Measurements from ENCODE around the gene ADSS1.

The ADSS1 gene

GRCh38 chr14:104785708-104786080 is 61.7 kb downstream of the ADSS1 start:
- Histone ChIP-seq H3K36me3 (ENCODE audit: insufficient read depth, low read length) (peaks cover 11% of the 10 kb centered on the region; the same call in 1 of the 2 replicates), H4K20me1 (ENCODE audit: insufficient read depth, low read length) (no peaks in the 10 kb centered on the region), H3F3A (ENCODE audit: insufficient read depth, low read length) (no peaks in the 10 kb centered on the region), H3K9me3 (ENCODE audit: low read length) (no peaks in the 10 kb centered on the region), H3K4me1 (ENCODE audit: insufficient read depth, low read length, severe bottlenecking) (no peaks in the 10 kb centered on the region), H3K9ac (ENCODE audit: low read length) (no peak overlapping the region), H2AFZ (ENCODE audit: low read length) (no peak overlapping the region), H3K27ac (ENCODE audit: low read depth, low read length, poor library complexity, severe bottlenecking) (no peak overlapping the region), H3K79me2 (ENCODE audit: insufficient read depth, low read length) (no peaks in the 10 kb centered on the region), H3K4me2 (ENCODE audit: low read length) (no peak overlapping the region), H3K9me2 (ENCODE audit: low read depth, low read length) (no peaks in the 10 kb centered on the region), H3K4me3 (ENCODE audit: low read depth, low read length, poor library complexity, severe bottlenecking) (no peak overlapping the region), H3K27me3 (ENCODE audit: insufficient read depth, low read length) (no peaks in the 10 kb centered on the region)
- TF ChIP-seq EZH2 (IDR thresholded peaks at IDR 0.05; ENCODE audit: borderline replicate concordance, low read length) = no peak
- TF ChIP-seq CTCF (IDR thresholded peaks at IDR 0.05; ENCODE audit: low read length) = no peak

GRCh38 chr14:104786091-104786586 is 62.1 kb downstream of the ADSS1 start:
- Histone ChIP-seq H3K4me1 (ENCODE audit: insufficient read depth, low read length, severe bottlenecking) (no peaks in the 10 kb centered on the region), H3K36me3 (ENCODE audit: insufficient read depth, low read length) (peaks cover 15% of the 10 kb centered on the region; the same call in 1 of the 2 replicates), H3K9ac (ENCODE audit: low read length) (no peak overlapping the region), H3K9me2 (ENCODE audit: low read depth, low read length) (no peaks in the 10 kb centered on the region), H4K20me1 (ENCODE audit: insufficient read depth, low read length) (no peaks in the 10 kb centered on the region), H3F3A (ENCODE audit: insufficient read depth, low read length) (no peaks in the 10 kb centered on the region), H3K27me3 (ENCODE audit: insufficient read depth, low read length) (no peaks in the 10 kb centered on the region), H3K4me2 (ENCODE audit: low read length) (no peak overlapping the region), H3K9me3 (ENCODE audit: low read length) (no peaks in the 10 kb centered on the region), H3K79me2 (ENCODE audit: insufficient read depth, low read length) (no peaks in the 10 kb centered on the region), H3K4me3 (ENCODE audit: low read depth, low read length, poor library complexity, severe bottlenecking) (no peak overlapping the region), H3K27ac (ENCODE audit: low read depth, low read length, poor library complexity, severe bottlenecking) (no peak overlapping the region), H2AFZ (ENCODE audit: low read length) (no peak overlapping the region)
- TF ChIP-seq CTCF (IDR thresholded peaks at IDR 0.05; ENCODE audit: low read length) = no peak
- no peak for TF ChIP-seq EZH2 (IDR thresholded peaks at IDR 0.05; ENCODE audit: borderline replicate concordance, low read length)

DNA sequence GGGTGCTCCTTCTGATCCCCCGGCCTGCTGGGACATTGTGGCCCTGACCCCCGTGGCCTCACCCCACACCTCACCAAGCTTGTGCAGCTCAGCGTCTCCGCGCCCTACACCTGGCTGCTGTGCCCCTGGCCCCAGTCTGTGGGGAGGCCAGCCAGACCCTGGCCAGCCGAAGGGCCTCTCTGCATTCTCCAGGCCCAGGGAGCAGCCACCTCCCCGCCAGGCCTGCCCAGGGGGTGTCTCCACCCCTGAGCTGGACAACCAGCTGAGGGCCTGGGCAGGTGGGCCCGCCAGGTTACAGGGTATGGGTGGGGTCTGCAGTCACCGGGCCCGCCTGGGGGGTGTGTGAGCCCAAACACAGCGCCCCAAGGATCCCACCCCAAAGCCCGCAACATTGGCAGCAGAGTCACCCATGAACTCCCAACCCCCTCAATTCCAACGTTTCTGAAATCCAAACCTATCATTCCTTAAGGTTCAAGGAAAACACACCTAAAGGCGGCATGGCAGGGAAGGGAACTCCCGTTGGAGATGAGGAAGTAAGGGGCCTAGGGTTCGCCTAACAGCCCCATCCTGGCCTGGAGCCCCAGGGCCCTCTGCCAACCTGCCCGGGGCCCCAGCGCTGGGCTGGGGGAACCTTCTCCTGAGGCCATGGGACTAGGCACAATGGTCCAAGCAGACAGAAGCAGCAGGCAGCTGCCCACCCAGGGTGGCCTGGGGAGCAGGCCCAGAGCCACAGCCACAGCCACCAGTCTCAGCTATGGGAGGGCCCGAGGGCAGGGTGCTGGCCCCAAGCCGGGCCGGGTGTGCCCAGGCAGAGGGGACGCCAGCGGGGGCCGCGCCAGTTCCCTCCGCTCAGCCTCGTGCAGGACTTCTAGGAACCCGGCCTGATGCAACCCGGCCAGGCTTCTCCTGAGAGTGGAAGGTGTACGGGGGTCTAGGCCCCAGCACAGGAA is 63.0 kb downstream of the ADSS1 start:
- H3K4me1 ChIP-seq (ENCODE audit: insufficient read depth, low read length, severe bottlenecking) = no peaks in the 10 kb centered on the region
- H3F3A ChIP-seq (ENCODE audit: insufficient read depth, low read length) = no peaks in the 10 kb centered on the region
- H3K27me3 ChIP-seq (ENCODE audit: insufficient read depth, low read length) = no peaks in the 10 kb centered on the region
- no peaks in the 10 kb centered on the region for H3K79me2 ChIP-seq (ENCODE audit: insufficient read depth, low read length)
- no peak overlapping the region for H3K9ac ChIP-seq (ENCODE audit: low read length)
- H4K20me1 ChIP-seq (ENCODE audit: insufficient read depth, low read length) = no peaks in the 10 kb centered on the region
- H3K9me3 ChIP-seq (ENCODE audit: low read length) = no peaks in the 10 kb centered on the region
- peaks cover 21% of the 10 kb centered on the region; the same call in 1 of the 2 replicates for H3K36me3 ChIP-seq (ENCODE audit: insufficient read depth, low read length)
- no peak for TF ChIP-seq CTCF (IDR thresholded peaks at IDR 0.05; ENCODE audit: low read length)
- no peak for TF ChIP-seq EZH2 (IDR thresholded peaks at IDR 0.05; ENCODE audit: borderline replicate concordance, low read length)
- no peak overlapping the region for H3K27ac ChIP-seq (ENCODE audit: low read depth, low read length, poor library complexity, severe bottlenecking)
- H2AFZ ChIP-seq (ENCODE audit: low read length) = no peak overlapping the region
- H3K4me3 ChIP-seq (ENCODE audit: low read depth, low read length, poor library complexity, severe bottlenecking) = no peak overlapping the region
- no peaks in the 10 kb centered on the region for H3K9me2 ChIP-seq (ENCODE audit: low read depth, low read length)
- H3K4me2 ChIP-seq (ENCODE audit: low read length) = no peak overlapping the region
